ENCODE results near the gene YY2.

The YY2 gene

DNA sequence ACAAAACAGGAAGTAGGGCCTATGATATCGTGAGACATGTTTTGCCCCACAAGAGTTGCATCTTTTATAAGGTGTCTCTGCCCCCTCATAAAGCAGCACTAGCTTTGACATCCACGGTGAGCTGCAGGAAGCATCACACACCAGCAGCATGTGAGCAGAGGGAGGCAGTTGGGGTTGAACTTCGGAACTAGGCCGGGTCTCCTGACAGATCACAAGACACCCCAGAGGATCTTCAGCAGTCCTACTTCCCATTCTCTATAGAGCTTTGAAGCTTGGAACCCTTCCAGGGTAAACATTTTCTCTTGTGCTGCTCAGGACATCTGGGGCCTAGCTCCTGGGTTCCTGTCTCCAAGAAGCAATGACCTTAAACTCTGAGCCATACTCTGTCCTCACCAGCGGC lies 27.5 kb downstream of the YY2 start:
- DNase-seq: no peak
- Histone ChIP-seq H3K9me3 (no peaks in the 10 kb centered on the region), H3K27me3 (no peaks in the 10 kb centered on the region), H3K4me3 (ENCODE audit: low read depth, low read length) (no peak overlapping the region), H3K36me3 (no peaks in the 10 kb centered on the region), H3K4me1 (no peaks in the 10 kb centered on the region)
- TF ChIP-seq, protein P1, sequence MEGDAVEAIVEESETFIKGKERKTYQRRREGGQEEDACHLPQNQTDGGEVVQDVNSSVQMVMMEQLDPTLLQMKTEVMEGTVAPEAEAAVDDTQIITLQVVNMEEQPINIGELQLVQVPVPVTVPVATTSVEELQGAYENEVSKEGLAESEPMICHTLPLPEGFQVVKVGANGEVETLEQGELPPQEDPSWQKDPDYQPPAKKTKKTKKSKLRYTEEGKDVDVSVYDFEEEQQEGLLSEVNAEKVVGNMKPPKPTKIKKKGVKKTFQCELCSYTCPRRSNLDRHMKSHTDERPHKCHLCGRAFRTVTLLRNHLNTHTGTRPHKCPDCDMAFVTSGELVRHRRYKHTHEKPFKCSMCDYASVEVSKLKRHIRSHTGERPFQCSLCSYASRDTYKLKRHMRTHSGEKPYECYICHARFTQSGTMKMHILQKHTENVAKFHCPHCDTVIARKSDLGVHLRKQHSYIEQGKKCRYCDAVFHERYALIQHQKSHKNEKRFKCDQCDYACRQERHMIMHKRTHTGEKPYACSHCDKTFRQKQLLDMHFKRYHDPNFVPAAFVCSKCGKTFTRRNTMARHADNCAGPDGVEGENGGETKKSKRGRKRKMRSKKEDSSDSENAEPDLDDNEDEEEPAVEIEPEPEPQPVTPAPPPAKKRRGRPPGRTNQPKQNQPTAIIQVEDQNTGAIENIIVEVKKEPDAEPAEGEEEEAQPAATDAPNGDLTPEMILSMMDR (IDR thresholded peaks at IDR 0.05; ENCODE audit: low read depth, low read length): no peak

DNA sequence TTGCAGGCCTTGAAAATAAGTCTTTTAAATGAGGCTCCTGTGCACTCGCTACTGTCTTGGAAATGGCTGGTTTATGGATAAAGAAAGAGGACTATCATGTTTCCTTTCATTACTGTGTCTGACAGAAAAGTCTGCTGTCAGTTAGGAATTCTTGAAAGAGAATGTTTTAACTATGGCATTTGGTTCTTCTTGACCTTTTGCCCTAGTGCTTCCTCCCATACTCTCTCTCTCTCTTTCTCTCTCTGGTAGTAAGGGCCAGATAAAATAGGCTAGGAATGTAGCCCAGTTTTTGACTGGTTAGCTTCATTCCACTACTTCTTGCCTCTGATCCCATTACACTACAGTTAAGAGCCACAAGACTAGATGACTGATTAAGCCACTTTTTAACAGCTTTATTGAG lies 29.8 kb downstream of the YY2 start:
- Histone ChIP-seq H3K4me1 (no peaks in the 10 kb centered on the region), H3K4me3 (ENCODE audit: low read depth, low read length) (no peak overlapping the region), H3K9me3 (no peaks in the 10 kb centered on the region), H3K36me3 (no peaks in the 10 kb centered on the region), H3K27me3 (no peaks in the 10 kb centered on the region)
- DNase-seq: no peak
- TF ChIP-seq, protein P1 (IDR thresholded peaks at IDR 0.05; ENCODE audit: low read depth, low read length): no peak

DNA sequence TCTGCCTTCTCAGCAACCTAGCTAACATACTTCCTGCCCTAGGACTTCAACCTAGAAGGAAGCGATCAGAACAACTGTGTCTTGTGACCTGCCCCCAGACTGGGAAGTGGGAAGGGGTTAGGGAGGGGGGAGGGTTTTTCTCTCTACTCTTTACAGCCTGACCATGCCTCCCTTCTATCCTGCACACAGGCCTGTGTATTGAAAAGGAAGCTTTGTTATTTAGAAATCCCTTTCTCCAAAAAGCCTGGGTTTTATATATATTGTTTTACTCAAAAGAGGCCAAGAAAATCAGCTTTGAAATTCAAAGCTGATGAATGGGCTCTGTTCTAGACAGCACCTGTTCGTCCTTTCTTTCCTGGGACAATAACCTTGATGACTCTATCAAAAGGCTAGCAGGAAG lies 49.5 kb downstream of the YY2 start:
- DNase-seq: no peak
- Histone ChIP-seq H3K9me3 (no peaks in the 10 kb centered on the region), H3K36me3 (no peaks in the 10 kb centered on the region), H3K4me1 (no peaks in the 10 kb centered on the region), H3K4me3 (ENCODE audit: low read depth, low read length) (no peak overlapping the region), H3K27me3 (no peaks in the 10 kb centered on the region)
- TF ChIP-seq, protein P1 (IDR thresholded peaks at IDR 0.05; ENCODE audit: low read depth, low read length): no peak

DNA sequence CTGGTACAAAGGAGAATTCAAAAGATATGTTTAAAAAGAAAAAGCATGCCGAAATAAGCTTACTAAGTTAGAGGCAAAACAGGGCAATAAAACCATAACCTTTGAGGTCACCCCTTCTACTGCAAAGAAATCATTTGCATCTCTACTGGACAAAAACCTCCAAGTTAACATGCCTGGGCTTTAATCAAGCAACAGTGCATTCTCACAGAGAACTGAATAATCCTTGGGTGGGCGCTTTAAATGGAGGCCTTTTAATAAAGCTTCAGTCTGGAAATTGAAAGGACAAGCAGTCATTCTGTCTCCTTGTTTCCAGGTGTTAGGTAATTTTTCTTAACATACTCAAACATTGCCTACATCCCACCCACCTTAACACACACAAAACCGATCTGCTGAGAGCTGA lies 50.2 kb downstream of the YY2 start:
- Histone ChIP-seq H3K9me3 (no peaks in the 10 kb centered on the region), H3K4me1 (no peaks in the 10 kb centered on the region), H3K36me3 (no peaks in the 10 kb centered on the region), H3K4me3 (ENCODE audit: low read depth, low read length) (no peak overlapping the region), H3K27me3 (no peaks in the 10 kb centered on the region)
- no peak for DNase-seq
- TF ChIP-seq, protein P1 (IDR thresholded peaks at IDR 0.05; ENCODE audit: low read depth, low read length): no peak

DNA sequence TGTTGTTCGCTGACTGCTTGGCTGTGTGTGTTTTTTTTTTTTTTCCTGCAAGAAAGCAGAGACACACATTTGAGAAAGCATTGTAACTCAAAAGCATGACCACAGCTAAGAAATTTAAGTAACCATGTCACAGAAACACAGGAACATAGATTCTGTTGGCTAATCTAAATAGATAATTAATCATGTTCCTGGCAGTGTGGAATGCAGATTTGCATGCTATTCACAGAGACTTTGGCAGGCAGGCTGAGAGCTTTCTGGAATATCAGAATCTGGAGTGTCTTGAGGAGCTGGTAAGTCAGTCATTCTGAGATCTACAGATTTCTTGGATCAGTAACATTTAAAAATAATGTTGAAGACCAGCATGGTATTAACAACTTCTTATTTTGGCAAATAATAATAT lies 51.5 kb downstream of the YY2 start:
- Histone ChIP-seq H3K4me3 (ENCODE audit: low read depth, low read length) (no peak overlapping the region), H3K27me3 (no peaks in the 10 kb centered on the region), H3K36me3 (no peaks in the 10 kb centered on the region), H3K4me1 (no peaks in the 10 kb centered on the region), H3K9me3 (no peaks in the 10 kb centered on the region)
- no peak for DNase-seq
- TF ChIP-seq, protein P1 (IDR thresholded peaks at IDR 0.05; ENCODE audit: low read depth, low read length): no peak

Data from BE2C (cell line).